Skeletal muscle satellite cell (primary cell): ENCODE data around the gene IPO9. TPM values are rescaled to one million over a fixed set of nuclear protein-coding genes. Genes with fewer than 3 reads are reported as not detected.

ENCODE experiments used
- H3K27me3 ChIP-seq: 2 replicates; pipeline ENCODE4 v1.7.0; 2013; ENCODE audit warnings: low read length; ENCODE audit not compliant: control insufficient read depth, insufficient read depth
- H3K36me3 ChIP-seq: 2 replicates; pipeline ENCODE4 v1.7.0; 2013; ENCODE audit warnings: mild to moderate bottlenecking, control low read depth, low read length; ENCODE audit not compliant: insufficient read depth
- H3K4me1 ChIP-seq: 2 replicates; pipeline ENCODE4 v1.7.0; 2013; ENCODE audit warnings: low read length; ENCODE audit not compliant: control insufficient read depth, insufficient read depth
- H3K4me2 ChIP-seq: 2 replicates; pipeline ENCODE4 v1.7.0; 2013; ENCODE audit warnings: mild to moderate bottlenecking, low read length
- H3K4me3 ChIP-seq: 2 replicates; pipeline ENCODE4 v1.7.0; 2013; ENCODE audit warnings: low read length
- H3K9ac ChIP-seq: 2 replicates; pipeline ENCODE4 v1.7.0; 2013; ENCODE audit warnings: mild to moderate bottlenecking, low read depth, low read length, moderate library complexity
- H3K9me3 ChIP-seq: replicated peaks from 2 replicates; pipeline ENCODE4 v1.7.0; 2013; ENCODE audit warnings: mild to moderate bottlenecking, control low read depth, low read length
- total RNA-seq: library from RNA; depleted of rRNA; stranded (reverse); fragments of >200 nt; gene quantifications from 2 replicates; pipeline ENCODE4 v1.2.3, GENCODE V29; 2012; rRNA removed

The IPO9 gene
- 16.2 and 20.1 TPM in 2 replicates for total RNA-seq

DNA sequence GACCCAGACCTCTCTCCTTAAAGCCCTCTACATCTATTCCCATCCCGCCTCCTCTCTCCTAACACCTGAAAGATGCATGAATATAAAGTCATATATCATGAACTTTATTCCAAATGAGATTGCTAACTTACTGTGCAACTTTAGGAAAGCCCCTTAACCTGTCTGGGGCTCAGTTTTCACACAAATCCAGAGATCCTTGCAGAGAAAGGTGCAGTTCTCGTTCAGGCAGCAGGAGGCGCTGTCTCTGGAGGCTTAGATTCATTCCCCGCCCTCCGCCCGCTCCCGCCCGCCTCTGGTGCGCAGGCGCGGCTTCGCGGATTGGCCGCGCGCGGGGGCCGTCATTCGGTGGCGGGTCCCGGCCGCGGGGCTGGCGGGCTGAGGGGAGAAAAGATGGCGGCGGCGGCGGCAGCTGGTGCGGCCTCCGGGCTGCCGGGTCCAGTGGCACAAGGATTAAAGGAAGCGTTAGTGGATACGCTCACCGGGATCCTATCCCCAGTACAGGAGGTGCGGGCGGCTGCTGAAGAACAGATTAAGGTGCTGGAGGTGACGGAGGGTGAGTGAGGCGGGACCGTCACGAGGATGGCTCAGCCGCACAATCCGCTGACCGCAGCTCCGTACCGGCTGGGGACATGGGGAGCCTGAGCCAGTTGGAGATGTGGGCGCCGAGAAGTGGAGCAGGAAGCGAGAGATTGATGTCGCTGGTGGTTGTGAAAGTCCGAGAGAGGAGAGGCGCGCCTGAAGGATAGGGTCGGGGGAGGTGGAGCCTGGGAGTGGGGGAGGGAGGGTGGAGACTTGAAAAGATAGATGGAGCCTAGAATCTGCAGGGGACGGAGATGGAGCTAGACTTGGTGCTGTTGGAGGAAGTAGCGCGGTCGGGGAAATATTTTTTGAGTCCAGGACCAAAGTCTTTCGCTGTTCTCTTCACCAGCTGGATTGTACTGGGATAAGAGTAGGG, at the start of gene IPO9:
Gene IPO9 (plus strand): TSS at position 338 of the 955 bp plus-strand sequence. CDS start 53 bp downstream, at position 391.
- Histone ChIP-seq H3K9me3 (no peaks in the 10 kb centered on the region), H3K9ac (peak within 1 kb of the TSS; percentile 92), H3K27me3 (no peaks in the 10 kb centered on the region), H3K4me1 (peaks cover 33% of the 10 kb centered on the region), H3K36me3 (peaks cover 15% of the 10 kb centered on the region), H3K4me3 (peak within 1 kb of the TSS; percentile 83), H3K4me2 (peak within 1 kb of the TSS; percentile 84)

DNA sequence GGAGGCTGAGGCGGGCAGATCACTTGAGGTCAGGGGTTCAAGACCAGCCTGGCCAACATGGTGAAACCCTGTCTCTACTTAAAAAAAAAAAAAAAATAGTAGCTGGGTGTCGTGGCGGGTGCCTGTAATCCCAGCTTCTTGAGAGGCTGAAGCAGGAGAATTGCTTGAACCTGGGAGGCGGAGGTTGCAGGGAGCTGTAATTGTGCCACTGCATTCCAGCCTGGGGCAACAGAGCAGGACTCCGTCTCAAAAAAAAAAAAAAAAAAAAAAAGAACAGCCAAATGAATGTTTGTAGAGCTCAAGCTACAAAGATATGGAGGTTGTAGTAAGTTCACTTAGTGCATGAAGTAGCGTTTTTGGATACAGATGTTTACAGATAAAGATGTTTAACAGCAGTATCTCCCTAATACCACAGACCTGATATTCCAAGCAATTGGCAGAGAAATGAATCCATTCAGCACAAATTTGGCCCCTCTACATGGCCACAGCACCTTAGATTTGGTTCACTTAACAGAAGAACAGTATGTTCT, 49.5 kb upstream of the IPO9 start:
- Histone ChIP-seq H3K4me3 (no peak overlapping the region), H3K36me3 (peaks cover 54% of the 10 kb centered on the region), H3K4me2 (no peak overlapping the region), H3K9ac (no peak overlapping the region), H3K4me1 (peaks cover 59% of the 10 kb centered on the region), H3K9me3 (no peaks in the 10 kb centered on the region), H3K27me3 (no peaks in the 10 kb centered on the region)

DNA sequence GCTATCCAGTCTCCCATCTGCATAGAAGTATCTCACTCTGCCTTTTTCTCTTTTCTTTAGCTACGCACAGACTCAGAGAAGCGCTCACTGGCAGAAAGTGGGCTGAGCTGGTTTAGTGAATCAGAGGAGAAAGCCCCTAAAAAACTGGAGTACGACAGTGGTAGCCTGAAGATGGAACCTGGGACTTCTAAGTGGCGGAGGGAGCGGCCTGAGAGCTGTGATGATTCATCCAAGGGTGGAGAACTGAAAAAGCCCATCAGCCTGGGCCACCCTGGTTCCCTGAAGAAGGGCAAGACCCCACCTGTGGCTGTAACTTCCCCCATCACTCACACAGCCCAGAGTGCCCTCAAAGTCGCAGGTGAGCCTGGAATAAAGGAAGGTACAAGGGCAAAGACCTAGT, 48.0 kb upstream of the IPO9 start:
- Histone ChIP-seq H3K4me1 (peaks cover 46% of the 10 kb centered on the region), H3K4me3 (no peak overlapping the region), H3K27me3 (no peaks in the 10 kb centered on the region), H3K4me2 (no peak overlapping the region), H3K9me3 (no peaks in the 10 kb centered on the region), H3K9ac (no peak overlapping the region), H3K36me3 (peaks cover 64% of the 10 kb centered on the region)

- no peak overlapping the region for H3K4me2 ChIP-seq
- H3K36me3 ChIP-seq, result peaks cover 69% of the 10 kb centered on the region
- H3K4me3 ChIP-seq, result no peak overlapping the region
- H3K27me3 ChIP-seq, result no peaks in the 10 kb centered on the region
- H3K4me1 ChIP-seq, result peaks cover 51% of the 10 kb centered on the region
- H3K9me3 ChIP-seq, result no peaks in the 10 kb centered on the region
- H3K9ac ChIP-seq, result no peak overlapping the region
Measured at GRCh38 chr1:201781437-201781836, 47.5 kb upstream of the IPO9 start.

DNA sequence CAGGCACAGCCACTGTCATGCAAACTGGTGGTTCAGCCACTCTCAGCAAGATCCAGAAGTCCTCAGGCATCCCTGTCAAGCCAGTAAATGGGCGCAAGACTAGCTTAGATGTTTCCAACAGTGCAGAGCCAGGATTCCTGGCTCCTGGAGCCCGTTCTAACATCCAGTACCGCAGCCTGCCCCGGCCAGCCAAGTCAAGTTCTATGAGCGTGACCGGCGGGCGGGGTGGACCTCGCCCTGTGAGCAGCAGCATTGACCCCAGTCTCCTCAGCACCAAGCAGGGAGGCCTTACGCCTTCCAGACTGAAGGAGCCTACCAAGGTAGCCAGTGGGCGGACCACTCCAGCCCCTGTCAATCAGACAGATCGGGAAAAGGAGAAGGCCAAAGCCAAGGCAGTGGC, 46.6 kb upstream of the IPO9 start:
- no peak overlapping the region for H3K9ac ChIP-seq
- H3K4me2 ChIP-seq, result no peak overlapping the region
- peaks cover 55% of the 10 kb centered on the region for H3K4me1 ChIP-seq
- peaks cover 73% of the 10 kb centered on the region for H3K36me3 ChIP-seq
- H3K4me3 ChIP-seq, result no peak overlapping the region
- H3K9me3 ChIP-seq, result no peaks in the 10 kb centered on the region
- H3K27me3 ChIP-seq, result no peaks in the 10 kb centered on the region

DNA sequence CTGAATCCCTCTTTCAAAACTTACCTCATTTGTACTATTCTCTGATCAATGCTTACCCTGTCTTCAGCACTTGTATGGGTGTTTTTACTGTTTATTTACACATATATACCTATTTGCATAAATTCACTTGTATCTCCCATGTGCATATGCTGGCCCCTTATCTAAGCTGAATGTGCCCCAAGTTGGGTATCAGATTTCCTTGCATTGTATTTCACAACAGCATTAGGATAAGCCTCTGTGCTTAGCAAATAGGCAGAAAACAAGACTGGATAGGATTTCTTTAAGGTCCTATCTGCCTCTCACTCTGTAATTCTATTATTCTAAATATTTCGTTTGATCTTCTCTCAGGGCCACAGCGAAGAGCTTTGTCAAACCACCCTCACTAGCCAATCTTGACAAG, 45.9 kb upstream of the IPO9 start:
- H3K4me1 ChIP-seq, result peaks cover 50% of the 10 kb centered on the region
- H3K4me2 ChIP-seq, result no peak overlapping the region
- H3K4me3 ChIP-seq, result no peak overlapping the region
- peaks cover 80% of the 10 kb centered on the region for H3K36me3 ChIP-seq
- H3K27me3 ChIP-seq, result no peaks in the 10 kb centered on the region
- H3K9ac ChIP-seq, result no peak overlapping the region
- no peaks in the 10 kb centered on the region for H3K9me3 ChIP-seq

DNA sequence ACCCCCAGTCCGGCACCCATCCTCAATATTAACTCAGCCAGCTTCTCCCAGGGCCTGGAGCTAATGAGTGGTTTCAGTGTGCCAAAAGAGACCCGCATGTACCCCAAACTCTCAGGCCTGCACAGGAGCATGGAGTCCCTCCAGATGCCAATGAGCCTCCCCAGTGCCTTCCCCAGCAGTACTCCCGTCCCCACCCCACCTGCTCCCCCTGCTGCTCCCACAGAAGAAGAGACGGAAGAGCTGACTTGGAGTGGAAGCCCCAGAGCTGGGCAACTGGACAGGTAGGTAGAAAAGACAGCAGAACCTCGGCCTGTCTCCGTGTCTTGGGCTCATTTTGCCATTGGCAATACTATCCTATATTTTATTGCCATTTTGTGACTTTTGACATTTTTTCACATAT, 45.4 kb upstream of the IPO9 start:
- Histone ChIP-seq H3K4me2 (no peak overlapping the region), H3K9me3 (no peaks in the 10 kb centered on the region), H3K36me3 (peaks cover 85% of the 10 kb centered on the region), H3K4me3 (no peak overlapping the region), H3K27me3 (no peaks in the 10 kb centered on the region), H3K4me1 (peaks cover 47% of the 10 kb centered on the region), H3K9ac (no peak overlapping the region)

DNA sequence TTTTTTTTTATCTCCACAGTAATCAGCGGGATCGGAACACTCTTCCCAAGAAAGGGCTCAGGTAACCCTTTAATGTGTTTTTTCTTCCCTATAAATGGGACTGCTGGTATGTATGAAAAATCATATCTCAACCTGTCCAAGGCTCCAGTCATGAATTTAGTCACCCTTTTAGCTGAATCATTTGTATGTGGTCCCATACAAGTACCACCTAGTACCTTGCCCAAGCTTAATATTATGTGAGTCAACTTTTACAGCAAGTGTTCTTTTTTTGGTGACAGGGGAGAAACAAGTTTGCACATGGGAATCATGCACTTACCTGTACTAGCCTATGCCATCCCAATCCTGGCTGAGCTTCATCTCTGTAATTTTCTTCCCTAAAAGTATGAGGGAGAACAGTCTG, 43.7 kb upstream of the IPO9 start:
- Histone ChIP-seq H3K4me2 (no peak overlapping the region), H3K4me1 (peaks cover 50% of the 10 kb centered on the region), H3K36me3 (peaks cover 94% of the 10 kb centered on the region), H3K27me3 (no peaks in the 10 kb centered on the region), H3K4me3 (no peak overlapping the region), H3K9me3 (no peaks in the 10 kb centered on the region), H3K9ac (no peak overlapping the region)

DNA sequence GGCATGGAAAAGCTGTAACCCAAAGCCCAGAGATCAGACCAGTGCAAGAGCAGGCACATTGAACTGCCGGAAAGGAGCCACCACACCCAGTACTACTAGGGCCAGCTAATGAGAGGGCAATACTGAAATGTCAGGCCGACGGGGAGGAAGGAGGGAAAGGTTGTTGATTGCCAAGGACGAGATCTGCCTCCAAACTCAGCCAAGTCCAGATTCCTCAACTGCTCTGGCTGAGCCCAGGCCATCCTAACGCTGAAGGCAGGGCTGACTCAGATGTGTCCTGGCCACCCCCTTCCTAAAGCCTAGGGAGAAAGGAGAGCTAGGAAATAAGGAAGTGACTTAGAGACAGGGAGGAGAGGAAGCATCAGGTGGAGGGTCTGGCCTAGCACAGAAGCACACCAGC, 42.1 kb upstream of the IPO9 start:
- Histone ChIP-seq H3K36me3 (peaks cover 93% of the 10 kb centered on the region), H3K9me3 (no peaks in the 10 kb centered on the region), H3K4me3 (no peak overlapping the region), H3K27me3 (no peaks in the 10 kb centered on the region), H3K9ac (no peak overlapping the region), H3K4me2 (no peak overlapping the region), H3K4me1 (peaks cover 54% of the 10 kb centered on the region)

DNA sequence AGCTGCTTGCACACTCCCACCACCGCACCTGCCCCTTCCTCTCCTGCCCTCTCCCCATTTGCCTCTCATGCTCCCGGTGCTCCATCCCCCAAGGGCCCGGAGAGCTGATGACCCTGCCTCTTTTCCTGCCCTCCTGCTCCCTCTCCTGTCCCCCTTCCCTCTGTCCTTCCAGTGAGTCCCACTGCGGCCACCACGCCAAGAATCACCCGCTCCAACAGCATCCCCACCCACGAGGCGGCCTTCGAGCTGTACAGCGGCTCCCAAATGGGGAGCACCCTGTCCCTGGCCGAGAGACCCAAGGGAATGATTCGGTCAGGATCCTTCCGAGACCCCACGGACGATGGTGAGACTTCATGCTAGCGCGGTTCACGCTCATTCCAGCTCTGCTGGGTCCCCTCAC, 40.7 kb upstream of the IPO9 start:
- Histone ChIP-seq H3K9ac (no peak overlapping the region), H3K4me2 (no peak overlapping the region), H3K36me3 (peaks cover 91% of the 10 kb centered on the region), H3K4me3 (no peak overlapping the region), H3K4me1 (peaks cover 63% of the 10 kb centered on the region), H3K9me3 (no peaks in the 10 kb centered on the region), H3K27me3 (no peaks in the 10 kb centered on the region)

- H3K4me1 ChIP-seq, result peaks cover 60% of the 10 kb centered on the region
- no peaks in the 10 kb centered on the region for H3K27me3 ChIP-seq
- no peak overlapping the region for H3K4me3 ChIP-seq
- no peak overlapping the region for H3K4me2 ChIP-seq
- H3K36me3 ChIP-seq, result peaks cover 88% of the 10 kb centered on the region
- H3K9me3 ChIP-seq, result no peaks in the 10 kb centered on the region
- H3K9ac ChIP-seq, result peak overlapping the region; percentile 57
Measured at GRCh38 chr1:201789245-201789644, 39.7 kb upstream of the IPO9 start.
